HepG2 (cell line): ENCODE measurements around the gene PHACTR1. TPM values are rescaled to one million over a fixed set of nuclear protein-coding genes. Genes with fewer than 3 reads are reported as not detected.

Source experiments
- ARID2 ChIP-seq: sonication (generic); formaldehyde crosslinking; IDR thresholded peaks from 2 replicates; pipeline ENCODE4 v1.8.1; 2022; ENCODE audit warnings: mild to moderate bottlenecking, missing genetic modification reagents, borderline replicate concordance
- BHLHE40 ChIP-seq: IDR thresholded peaks from 2 replicates; pipeline ENCODE4 v1.6.1; 2011; ENCODE audit warnings: low read length, improper control_type of control experiment
- EP300 ChIP-seq, 3 experiments: sonication (generic) in 1 of 3; formaldehyde crosslinking in 1 of 3; IDR thresholded peaks; 2 replicates each; pipeline versions ENCODE4 v1.5.1 to v1.6.1; 2011 to 2020; ENCODE audit warnings: low read depth in 2 of 3, low read length in 2 of 3, borderline replicate concordance in 1 of 3, improper control_type of control experiment in 1 of 3, mild to moderate bottlenecking in 1 of 3, missing genetic modification reagents in 1 of 3, moderate library complexity in 1 of 3
- GATA4 ChIP-seq: sonication (generic); IDR thresholded peaks from 2 replicates; pipeline ENCODE4 v1.6.1; 2016; ENCODE audit warnings: antibody characterized with exemption, low read depth, borderline replicate concordance
- HNF1B ChIP-seq: sonication (generic); formaldehyde crosslinking; IDR thresholded peaks from 2 replicates; pipeline ENCODE4 v1.5.1; 2020; ENCODE audit warnings: mild to moderate bottlenecking, moderate library complexity, missing genetic modification reagents
- MED13 ChIP-seq: sonication (generic); formaldehyde crosslinking; IDR thresholded peaks from 2 replicates; pipeline ENCODE4 v1.5.0; 2020; ENCODE audit warnings: missing genetic modification reagents
- MTF2 ChIP-seq: sonication (generic); formaldehyde crosslinking; IDR thresholded peaks from 2 replicates; pipeline ENCODE4 v1.5.0; 2020; ENCODE audit warnings: missing genetic modification reagents, borderline replicate concordance
- MYNN ChIP-seq: sonication (generic); formaldehyde crosslinking; IDR thresholded peaks from 2 replicates; pipeline ENCODE4 v1.4.0; 2020; ENCODE audit warnings: mild to moderate bottlenecking, low read depth, missing genetic modification reagents
- NBN ChIP-seq: fragments of 450-650 bp; conservative IDR thresholded peaks from 2 replicates; pipeline ENCODE4 v1.6.1; 2017
- NCOR1 ChIP-seq: fragments of 200-600 bp; sonication (generic); IDR thresholded peaks from 2 replicates; pipeline ENCODE4 v1.7.0; 2017; ENCODE audit warnings: antibody characterized with exemption, low read length, borderline replicate concordance
- NFIB ChIP-seq: sonication (generic); formaldehyde crosslinking; IDR thresholded peaks from 2 replicates; pipeline ENCODE4 v1.9.0; 2021; ENCODE audit warnings: missing genetic modification reagents, mild to moderate bottlenecking, borderline replicate concordance
- PAX8 ChIP-seq: sonication (generic); formaldehyde crosslinking; IDR thresholded peaks from 2 replicates; pipeline ENCODE4 v1.8.0; 2022; ENCODE audit warnings: mild to moderate bottlenecking, missing genetic modification reagents, borderline replicate concordance
- PAXIP1 ChIP-seq: sonication (generic); formaldehyde crosslinking; conservative IDR thresholded peaks from 2 replicates; pipeline ENCODE4 v1.4.0; 2020; ENCODE audit warnings: mild to moderate bottlenecking, missing genetic modification reagents, moderate library complexity
- PHF21A ChIP-seq: sonication (generic); formaldehyde crosslinking; IDR thresholded peaks from 2 replicates; pipeline ENCODE4 v1.5.0; 2020; ENCODE audit warnings: mild to moderate bottlenecking, missing genetic modification reagents
- SP5 ChIP-seq: IDR thresholded peaks from 2 replicates; pipeline ENCODE4 v1.6.1; 2016; ENCODE audit warnings: low read depth, borderline replicate concordance
- ZBTB1 ChIP-seq: sonication (generic); formaldehyde crosslinking; IDR thresholded peaks from 2 replicates; pipeline ENCODE4 v1.4.0; 2020; ENCODE audit warnings: missing genetic modification reagents, borderline replicate concordance
- ZIK1 ChIP-seq: sonication (generic); formaldehyde crosslinking; IDR thresholded peaks from 2 replicates; pipeline ENCODE4 v1.5.0; 2020; ENCODE audit warnings: mild to moderate bottlenecking, low read depth, missing genetic modification reagents, borderline replicate concordance
- ZNF30 ChIP-seq: sonication (generic); formaldehyde crosslinking; IDR thresholded peaks from 2 replicates; pipeline ENCODE4 v1.5.0; 2020; ENCODE audit warnings: mild to moderate bottlenecking, missing genetic modification reagents
- ZNF333 ChIP-seq: sonication (generic); formaldehyde crosslinking; IDR thresholded peaks from 2 replicates; pipeline ENCODE4 v1.4.0; 2020; ENCODE audit warnings: mild to moderate bottlenecking, missing genetic modification reagents, borderline replicate concordance
- ZNF34 ChIP-seq: sonication (generic); formaldehyde crosslinking; IDR thresholded peaks from 2 replicates; pipeline ENCODE4 v1.4.0; 2020; ENCODE audit warnings: mild to moderate bottlenecking, missing genetic modification reagents, borderline replicate concordance
- ZNF354B ChIP-seq: sonication (generic); formaldehyde crosslinking; IDR thresholded peaks from 2 replicates; pipeline ENCODE4 v1.8.0; 2022; ENCODE audit warnings: mild to moderate bottlenecking, missing genetic modification reagents
- ZNF556 ChIP-seq: sonication (generic); formaldehyde crosslinking; IDR thresholded peaks from 2 replicates; pipeline ENCODE4 v1.4.0; 2020; ENCODE audit warnings: mild to moderate bottlenecking, missing genetic modification reagents, borderline replicate concordance
- ZNF713 ChIP-seq: sonication (generic); formaldehyde crosslinking; IDR thresholded peaks from 2 replicates; pipeline ENCODE4 v1.4.0; 2020; ENCODE audit warnings: mild to moderate bottlenecking, missing genetic modification reagents
- ZNF782 ChIP-seq: sonication (generic); formaldehyde crosslinking; IDR thresholded peaks from 2 replicates; pipeline ENCODE4 v1.4.0; 2020; ENCODE audit warnings: missing genetic modification reagents, mild to moderate bottlenecking, borderline replicate concordance
- ZNF800 ChIP-seq: sonication (generic); formaldehyde crosslinking; IDR thresholded peaks from 2 replicates; pipeline ENCODE4 v1.4.0; 2020; ENCODE audit warnings: missing genetic modification reagents
- polyA plus RNA-seq, 8 experiments: library from polyadenylated mRNA; depleted of rRNA in 3 of 8; stranded (reverse) in 7 of 8; unstranded in 1 of 8; fragments of >200 nt; fragmentation: Illumina TruSeq in 4 of 8; extraction: Trizol in 4 of 8; gene quantifications; 2 replicates each; pipeline versions ENCODE4 v1.2.1 to v1.2.3, GENCODE V29; 2011 to 2016; ENCODE audit warnings: low read depth in 4 of 8, missing spikeins in 1 of 8, mixed read lengths in 1 of 8; ENCODE audit not compliant: insufficient read depth in 1 of 8
- total RNA-seq, 5 experiments: library from RNA; depleted of rRNA; stranded (reverse); fragments of >200 nt; fragmentation: Illumina TruSeq; extraction: Trizol; gene quantifications; 2 replicates each; pipeline ENCODE4 v1.2.3, GENCODE V29; 2016; ENCODE audit warnings: low read depth in 1 of 5

PHACTR1 gene
- total and polyA plus RNA-seq, 2 of the 13 experiments (the other 11 are each of a cell fraction or from before 2014, with no cell fraction given) = 0.09 TPM; not detected in 1

- TF ChIP-seq ARID2 (CRISPR knock-in tag) (peak; percentile 65; the same call in 1 of the 2 replicates), HNF1B (CRISPR knock-in tag) (0 out of 2 replicates have a peak, but pooled peaks have one; percentile 13), PHF21A (CRISPR knock-in tag) (peak; percentile 52), SP5 (CRISPR knock-in tag) (no peak), BHLHE40 (no peak), PAX8 (CRISPR knock-in tag) (no peak), ZNF782 (no peak), MYNN (CRISPR knock-in tag) (no peak), NCOR1 (no peak), ZNF556 (CRISPR knock-in tag) (no peak), MTF2 (0 out of 2 replicates have a peak, but pooled peaks have one; percentile 51), NBN (no peak), ZNF354B (CRISPR knock-in tag) (0 out of 2 replicates have a peak, but pooled peaks have one; percentile 13), ZNF713 (CRISPR knock-in tag) (no peak), EP300 (IDR thresholded peaks at IDR 0.05; ENCODE audit: low read depth in 2 of 2, low read length in 2 of 2) (no peak), EP300 (CRISPR knock-in tag; IDR thresholded peaks at IDR 0.05; ENCODE audit: borderline replicate concordance) (no peak), ZNF34 (CRISPR knock-in tag) (no peak), GATA4 (no peak), ZNF30 (CRISPR knock-in tag) (no peak; the same call in 1 of the 2 replicates), PAXIP1 (CRISPR knock-in tag) (no peak), ZNF800 (CRISPR knock-in tag) (no peak), ZBTB1 (no peak), NFIB (CRISPR knock-in tag) (0 out of 2 replicates have a peak, but pooled peaks have one; percentile 68), ZIK1 (CRISPR knock-in tag) (no peak), MED13 (CRISPR knock-in tag) (no peak), ZNF333 (no peak)
These were observed 612.3 kb downstream of the PHACTR1 start (continued) for GRCh38 chr6:13328875-13329183.
